GM19351 (cell line): ENCODE data around the gene NOL9.

Source experiments
- ATAC-seq: cut with Tn5 transposase; IDR thresholded peaks from one replicate; pipeline ENCODE4 v1.9.1; 2021; ENCODE audit warnings: mild to moderate bottlenecking, moderate library complexity; ENCODE audit not compliant: unreplicated experiment

Gene NOL9

DNA sequence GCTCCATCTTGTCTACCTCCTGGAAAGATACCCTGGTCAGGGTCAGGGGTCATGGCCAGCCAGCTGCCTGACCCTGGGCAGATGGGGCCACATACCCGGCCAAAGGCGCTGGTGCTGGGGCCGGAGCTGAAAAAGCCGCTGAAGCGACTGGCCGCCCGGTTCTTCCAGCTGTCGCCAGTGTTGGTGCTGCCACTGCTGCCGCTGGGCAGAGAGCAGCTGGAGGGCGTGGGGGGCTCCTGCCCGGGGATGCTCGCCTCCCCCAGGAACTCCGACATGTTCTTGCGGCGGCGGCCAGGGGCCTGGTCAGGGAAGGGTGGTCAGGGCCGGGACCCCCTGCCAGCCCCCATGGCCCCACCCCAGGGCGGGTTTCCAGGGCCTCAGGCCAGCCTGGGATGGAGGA lies 81.2 kb downstream of the NOL9 start:
- no peak for ATAC-seq

DNA sequence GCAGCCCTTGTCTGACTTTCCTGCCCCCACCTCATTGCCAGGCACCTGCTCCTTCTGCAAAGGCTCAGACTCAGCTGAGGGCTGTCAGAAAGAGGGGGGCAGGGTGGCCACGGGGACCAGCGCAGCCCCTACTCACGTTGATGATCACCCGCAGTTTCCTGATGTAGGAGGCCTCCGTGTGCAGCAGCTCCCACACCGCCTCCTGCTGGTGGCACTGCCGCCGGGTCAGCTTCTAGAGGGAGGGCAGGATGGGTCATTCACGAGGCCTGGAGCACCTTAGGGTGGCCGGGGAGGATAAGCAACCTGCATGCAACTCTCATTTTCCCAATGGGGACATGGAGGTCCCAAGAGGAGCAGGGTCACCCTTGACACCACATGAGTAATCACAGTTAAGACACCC lies 81.9 kb downstream of the NOL9 start:
- ATAC-seq = no peak

DNA sequence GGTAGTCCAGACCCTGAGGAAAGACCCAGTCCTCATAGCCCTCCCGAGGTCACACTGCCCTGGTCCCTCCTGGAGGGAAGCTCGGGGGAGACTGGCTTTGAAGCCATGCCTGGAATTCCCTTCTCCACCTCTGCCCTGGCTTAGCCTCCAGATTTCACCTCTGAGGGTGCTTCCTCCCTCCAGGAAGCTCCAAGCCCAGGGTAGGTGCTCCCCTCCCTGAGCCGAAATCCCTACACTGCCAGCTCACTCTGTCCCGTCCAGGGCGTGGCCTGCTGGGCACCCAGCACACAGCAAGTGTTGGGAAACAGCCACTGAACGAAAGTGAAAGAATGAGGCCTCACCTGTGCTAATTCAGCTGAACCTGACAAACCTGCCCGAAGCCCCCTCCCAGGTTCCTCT lies 82.3 kb downstream of the NOL9 start:
- no peak for ATAC-seq
